ENCODE measurements around the gene TMTC4.
A peak's percentile ranks its signal among the peaks of the same experiment; 100 is the strongest.
"Not testable (repeated sequence)": the region's sequence is repeated elsewhere in the genome, so short reads cannot be mapped to it uniquely, and the experiment has no call there.

TMTC4 gene

DNA sequence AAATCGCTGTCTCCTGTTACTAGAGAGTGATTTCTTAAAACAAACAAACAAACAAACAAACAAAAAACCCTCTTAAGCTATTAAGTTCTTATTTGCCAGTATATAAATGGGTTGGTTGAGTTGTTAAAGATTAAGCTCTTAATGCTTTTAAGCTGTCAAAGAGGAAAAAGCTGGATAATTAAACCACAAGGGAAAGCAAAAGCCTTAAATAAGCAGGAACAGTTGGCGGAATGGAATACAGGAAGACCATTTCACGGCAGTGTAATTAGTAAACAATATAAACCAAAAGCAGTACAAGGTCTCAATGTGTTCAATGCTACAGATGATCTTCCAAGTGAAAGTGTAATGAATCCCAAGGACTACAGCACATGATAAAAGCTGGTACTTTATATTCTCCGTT, 53.8 kb downstream of the TMTC4 start:
- no peak for DNase-seq

DNA sequence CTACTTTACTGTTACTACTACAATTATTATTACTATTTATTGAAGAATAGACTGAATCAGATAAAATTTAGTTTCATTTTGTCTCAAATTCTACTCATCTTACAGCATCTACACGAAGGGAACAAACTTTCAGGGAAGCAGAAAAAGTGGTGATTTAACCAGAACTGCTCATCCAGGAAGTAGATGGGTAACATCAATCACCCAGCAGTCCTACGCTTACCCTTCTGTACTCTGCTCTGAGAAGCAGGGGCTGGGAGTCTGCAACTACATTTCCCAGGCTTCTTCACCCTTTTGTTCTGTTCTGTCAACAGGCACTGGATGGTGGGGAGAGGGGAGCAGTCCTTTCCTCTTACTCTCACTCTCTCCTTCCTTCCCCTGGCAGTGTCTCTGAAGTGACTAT, 54.7 kb downstream of the TMTC4 start:
- no peak for DNase-seq

DNA sequence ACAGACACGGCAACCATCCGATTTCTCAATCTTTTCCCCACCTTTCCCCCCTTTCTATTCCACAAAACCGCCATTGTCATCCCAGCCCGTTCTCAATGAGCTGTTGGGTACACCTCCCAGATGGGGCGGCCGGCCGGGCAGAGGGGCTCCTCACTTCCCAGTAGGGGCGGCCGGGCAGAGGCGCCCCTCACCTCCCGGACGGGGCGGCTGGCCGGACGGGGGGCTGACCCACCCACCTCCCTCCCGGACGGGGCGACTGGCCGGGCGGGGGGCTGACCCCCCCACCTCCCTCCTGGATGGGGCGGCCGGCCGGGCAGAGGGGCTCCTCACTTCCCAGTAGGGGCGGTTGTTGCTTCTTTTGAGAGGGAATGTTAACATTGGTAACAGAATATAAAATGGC, 55.7 kb downstream of the TMTC4 start:
- not testable (repeated sequence) for DNase-seq

DNA sequence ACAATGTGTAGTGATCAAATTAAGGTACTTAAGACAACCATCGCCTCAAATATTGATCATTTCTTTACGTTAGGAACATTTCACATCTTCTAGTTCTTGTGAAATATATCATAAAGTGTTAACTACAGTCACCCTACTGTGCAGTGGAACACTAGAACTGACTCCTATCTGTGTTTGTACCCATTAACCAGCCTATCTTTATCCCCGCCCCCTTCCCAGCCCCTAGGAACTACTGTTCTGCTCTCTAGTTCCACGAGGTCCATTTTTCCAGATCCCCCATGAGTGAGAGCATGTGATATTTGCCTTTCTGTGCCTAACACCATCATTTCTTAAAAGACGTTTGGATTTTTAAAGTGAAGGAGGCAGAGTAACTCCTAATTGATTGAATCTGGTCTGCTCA, 61.6 kb downstream of the TMTC4 start:
- no peak for DNase-seq

DNA sequence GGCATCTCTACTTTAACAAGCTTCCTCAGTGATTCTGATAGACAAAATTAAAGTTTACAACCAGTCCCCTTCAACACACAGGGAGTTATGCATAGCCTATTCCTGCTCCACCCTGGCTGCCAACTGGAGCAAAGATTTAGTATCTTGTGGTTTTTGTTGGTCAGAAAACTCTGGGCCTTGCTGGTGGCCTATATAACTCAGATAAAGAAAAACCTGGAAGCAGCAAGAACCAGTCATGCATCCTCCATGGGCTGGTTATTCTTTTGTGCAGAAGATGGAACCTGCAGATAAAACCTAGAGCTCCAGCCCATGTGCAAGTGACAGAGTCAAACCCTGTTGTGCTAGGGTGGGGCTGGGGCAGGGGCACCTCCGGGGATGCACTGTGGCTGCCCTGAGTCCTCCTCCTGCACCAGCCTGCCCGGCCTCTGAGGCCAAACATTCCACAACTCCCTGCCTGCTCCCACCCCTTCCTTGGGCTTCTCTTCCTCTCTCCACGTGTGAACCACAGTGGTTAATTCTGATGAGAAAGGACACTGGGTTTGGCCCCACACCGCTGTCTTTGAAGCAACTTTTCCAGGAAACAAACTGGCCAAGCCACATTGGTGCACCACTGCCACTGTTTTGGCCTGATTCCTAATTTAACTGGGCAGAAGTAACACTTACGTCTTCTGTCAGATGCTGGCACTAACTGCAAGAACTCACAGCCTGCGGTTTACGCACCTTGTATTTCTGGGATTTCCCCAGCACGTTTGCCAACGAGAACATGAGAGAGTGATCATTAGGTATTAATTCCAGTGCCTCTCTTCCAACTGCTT, 62.7 kb downstream of the TMTC4 start:
- no peak for DNase-seq

DNA sequence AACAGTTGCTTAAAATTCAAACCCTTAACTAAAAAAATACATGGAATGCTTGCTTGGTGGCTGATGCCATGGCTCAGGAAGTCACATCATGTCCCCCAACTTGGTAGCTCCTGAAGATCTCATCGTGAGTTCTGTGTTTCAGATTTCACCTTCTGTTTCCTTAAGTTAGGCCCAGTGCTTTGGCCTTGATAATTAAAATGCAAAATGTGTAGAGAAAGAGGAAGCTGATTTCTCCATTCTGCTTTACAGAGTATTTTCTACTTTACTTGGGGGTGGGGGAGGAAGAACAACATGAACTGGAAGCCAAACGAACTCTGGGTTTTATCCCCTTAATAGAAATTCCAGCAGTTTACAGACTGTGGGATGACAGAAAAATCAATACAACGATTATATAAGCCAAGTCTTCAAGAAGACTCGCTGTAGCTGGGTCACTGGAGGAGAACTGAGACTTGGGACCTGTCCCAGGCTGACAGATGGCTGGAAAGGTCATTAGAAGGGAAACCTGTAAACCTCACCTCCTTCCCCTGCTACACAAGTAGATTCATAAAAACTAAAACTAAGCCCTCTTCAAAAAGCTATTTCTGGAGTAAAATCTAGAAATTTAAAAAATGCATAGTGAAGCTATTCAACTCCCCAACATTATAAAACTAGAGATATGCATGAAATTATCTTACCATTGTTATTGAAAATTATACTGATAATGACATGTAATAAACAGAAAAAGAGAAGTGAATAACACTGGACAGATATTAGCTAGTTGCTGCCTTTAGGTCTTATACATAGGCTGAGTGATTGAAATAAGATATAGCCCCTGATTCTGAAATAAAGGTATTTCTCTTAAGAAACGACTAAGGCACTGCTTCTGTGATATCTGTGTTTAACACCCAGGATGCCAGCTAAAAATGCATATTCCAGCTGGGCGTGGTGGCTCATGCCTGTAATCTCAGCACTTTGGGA, 63.9 kb downstream of the TMTC4 start:
- DNase-seq, result no peak

DNA sequence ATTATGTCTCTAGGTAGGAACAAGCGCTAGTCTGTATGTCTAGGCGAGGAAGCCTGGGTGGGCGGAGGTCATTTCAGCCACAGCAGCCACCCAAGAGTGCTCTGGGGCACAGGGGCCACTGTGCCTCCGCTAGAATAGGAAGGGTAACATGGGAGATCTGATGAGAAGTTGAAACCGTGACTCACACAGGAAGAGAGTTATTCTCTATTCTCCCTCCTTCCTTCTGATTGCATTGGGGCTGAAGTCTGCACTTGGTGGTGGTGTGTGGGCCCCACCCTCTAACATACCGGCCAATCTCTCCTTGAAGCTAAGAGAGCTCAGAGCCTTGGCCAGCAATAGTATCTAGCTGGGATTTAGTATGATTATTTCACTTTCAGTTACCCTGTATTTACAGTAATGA, 65.7 kb downstream of the TMTC4 start:
- DNase-seq, result no peak

DNA sequence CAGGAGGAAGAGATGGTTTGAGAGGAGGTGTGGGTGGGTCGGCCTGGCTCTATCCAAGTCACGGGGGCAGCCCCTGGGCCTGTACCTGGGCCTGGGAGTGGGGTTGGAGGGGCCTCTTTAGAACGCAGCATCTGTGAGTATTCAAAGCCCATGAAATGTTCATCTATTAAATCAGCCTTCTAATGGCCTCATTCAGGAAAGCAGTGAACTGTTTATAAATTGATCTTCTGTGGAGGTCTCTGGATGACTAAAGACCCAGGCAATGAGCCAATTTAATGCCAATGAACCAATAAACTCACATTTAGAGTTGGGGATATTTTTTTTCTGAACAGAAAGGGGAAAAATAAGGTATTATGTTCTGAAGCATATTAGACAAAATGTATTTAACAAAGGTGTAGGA, 66.1 kb downstream of the TMTC4 start:
- DNase-seq, result no peak

DNA sequence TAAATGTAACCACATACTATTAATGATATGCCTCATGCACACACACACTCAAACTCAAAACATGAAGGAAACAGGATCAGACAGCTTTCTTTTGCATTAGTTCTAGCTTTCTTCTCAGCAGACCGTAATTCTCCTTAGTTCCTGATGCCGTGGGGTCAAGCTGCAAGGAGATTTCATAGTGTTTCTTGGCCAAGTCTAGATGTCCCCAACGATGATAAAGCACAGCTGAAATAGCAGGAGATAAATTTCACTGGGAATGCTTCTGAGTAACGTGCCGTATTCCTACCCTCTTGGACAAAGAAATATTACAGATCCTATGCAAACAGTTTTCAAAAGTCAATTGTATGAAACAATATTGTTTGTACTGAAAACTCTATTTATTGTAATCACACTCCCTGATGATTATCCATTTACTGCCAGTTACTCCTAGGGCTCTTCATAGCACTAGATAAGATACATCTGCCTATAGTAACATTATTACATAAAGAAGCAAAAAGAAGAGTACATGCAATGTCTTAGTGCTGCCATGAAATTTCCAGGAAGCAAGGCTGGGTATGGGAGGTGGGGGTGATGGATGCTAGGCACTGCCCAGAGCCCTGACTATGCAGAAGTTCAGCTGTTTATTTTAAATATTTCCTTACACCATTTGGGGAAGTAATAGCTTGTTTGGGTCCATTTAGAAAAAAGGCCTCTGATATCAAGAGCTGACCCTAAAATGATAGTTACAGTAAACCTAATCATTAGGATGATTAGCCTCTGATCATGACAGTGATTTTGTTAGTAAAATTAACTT, 69.5 kb downstream of the TMTC4 start:
- DNase-seq, result no peak

DNA sequence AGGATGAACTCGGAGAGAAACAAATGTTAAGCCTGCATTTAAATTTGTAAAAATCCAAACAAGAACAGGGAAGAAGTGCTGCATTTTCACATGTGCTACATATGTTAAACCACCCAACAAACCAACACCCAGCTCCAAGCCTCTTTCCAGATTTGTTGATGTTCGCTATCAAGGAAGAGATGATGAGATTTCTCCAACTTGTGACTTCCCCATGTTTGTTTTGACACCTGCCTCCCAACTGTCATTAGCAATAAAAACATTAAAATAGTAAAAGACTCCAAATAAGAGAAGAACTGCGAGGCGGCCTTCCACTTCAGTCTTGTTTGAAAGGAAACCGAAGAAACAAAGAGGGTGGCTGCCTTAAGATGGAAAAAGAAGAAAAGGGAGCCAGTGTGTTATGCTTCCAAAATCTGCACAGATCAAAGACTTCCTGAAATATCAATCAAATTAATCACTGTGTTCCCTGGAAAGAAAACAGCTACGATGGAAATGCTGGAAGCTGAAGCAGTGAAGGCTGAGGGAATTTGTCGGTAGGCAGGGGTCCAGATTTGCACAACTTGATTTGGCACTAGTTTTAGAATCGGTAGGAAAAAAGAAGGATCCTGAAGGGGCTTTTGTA, 72.0 kb downstream of the TMTC4 start:
- DNase-seq, result no peak

DNA sequence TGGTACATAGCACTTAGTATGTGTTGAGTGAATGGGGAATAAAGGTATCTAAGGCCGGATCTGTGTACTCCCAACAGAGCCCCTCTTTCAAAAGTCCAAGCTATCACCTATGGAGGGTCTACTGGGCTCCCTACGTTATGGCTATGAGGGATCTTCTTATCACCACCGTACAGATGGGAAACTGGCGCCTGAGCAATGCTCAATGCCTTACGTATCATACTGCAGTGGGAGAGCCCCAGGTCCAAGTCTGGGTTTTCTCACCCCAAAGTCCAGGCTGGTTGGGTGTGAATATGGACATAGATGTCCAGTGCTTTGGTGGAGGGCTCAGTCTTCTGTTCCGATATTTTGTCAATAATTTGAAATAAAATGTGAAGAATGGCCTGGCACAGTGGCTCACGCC, 72.9 kb downstream of the TMTC4 start:
- no peak for DNase-seq

DNA sequence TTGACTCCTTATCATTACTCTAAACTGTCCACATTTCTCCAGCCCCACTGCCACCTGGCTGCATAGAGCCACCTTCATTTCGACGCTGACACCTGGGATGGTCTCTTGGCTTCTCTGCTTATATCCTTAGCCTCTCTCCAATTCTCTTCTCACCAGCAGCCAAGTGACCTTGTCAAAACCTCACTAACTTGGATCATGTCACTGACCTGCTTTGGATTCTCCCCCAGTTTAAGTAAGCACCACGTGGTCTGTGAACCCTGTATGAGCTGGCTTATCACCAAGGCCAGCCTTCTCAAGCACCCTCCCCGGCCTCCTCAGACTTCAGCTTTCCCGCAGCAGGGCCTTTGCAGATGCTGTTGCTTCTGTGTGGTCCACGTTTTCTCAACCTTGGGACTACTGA, 73.7 kb downstream of the TMTC4 start:
- no peak for DNase-seq

DNA sequence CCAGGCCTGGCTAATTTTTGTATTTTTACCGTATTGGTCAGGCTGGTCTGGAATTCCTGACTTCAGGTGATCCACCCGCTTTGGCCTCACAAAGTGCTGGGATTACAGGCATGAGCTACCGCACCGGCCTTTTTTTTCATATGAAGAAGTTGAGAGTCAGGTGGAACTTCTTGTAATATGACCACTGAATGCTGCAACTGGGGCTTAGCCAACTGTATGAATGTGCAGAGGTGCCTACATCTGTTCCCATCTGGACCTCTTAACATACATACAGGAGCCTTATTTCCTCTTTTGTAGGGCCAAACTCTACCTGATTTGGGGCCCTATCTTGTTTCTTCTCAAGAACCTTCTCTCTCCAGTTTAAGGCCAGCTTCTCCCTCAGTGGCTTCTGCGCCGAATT, 74.1 kb downstream of the TMTC4 start:
- no peak for DNase-seq

DNA sequence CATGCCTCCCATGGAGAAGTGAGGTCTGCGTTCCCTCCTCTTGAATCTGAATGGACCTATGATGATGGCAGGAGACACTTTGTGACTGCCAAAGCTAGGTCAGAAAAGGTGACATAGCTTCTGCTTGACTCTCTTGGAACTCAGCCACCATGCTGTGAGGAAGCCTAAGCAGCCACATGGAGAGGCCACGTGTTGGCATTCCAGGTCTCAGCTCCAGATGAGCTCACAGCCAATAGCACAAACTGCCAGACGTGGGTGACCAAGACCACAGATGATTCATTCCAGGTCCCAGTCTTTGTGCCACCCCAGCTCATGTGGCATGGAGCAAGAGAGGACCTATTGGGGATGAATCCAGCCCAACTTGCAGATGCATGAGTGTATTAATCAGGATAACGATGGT, 77.3 kb downstream of the TMTC4 start:
- DNase-seq, result no peak

DNA sequence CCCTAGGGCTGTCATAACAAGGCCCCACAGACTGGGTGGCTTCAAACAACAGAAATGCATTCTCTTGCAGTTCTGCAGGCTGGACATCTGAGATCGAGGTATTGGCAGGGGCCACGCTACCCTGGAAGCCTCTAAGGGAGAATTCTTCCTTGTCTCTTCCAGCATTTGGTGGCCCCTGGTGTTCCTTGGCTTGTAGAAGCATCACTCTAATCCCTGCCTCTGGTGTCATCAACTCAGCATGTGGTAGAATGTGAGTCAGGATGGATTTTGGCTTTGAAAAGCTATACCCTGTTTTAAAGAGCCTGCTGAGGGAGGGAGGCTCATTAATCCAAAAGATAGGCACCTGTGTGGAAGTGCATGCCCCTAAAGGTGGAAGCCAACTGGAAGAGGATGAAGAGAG, 78.1 kb downstream of the TMTC4 start:
- DNase-seq, result no peak

DNA sequence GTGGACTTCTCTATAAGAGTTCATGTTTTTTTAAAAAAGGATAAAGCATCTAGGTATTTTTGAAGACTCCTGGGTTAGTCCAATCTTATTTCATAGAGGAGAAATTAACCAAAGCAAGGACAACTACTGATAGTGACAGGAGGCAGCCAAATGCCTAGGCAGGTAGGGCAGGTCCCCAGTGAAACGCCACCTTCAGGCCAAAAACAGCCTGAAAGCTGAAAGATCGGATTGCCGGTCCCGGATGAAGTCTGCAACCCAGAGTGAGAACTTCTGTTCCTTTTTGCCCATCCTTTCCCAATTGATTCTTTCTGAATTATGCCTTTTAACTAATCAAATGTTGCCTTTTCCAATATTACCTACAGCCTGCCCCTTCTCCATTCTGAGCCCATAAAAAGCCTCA, 79.9 kb downstream of the TMTC4 start:
- DNase-seq, result no peak

DNA sequence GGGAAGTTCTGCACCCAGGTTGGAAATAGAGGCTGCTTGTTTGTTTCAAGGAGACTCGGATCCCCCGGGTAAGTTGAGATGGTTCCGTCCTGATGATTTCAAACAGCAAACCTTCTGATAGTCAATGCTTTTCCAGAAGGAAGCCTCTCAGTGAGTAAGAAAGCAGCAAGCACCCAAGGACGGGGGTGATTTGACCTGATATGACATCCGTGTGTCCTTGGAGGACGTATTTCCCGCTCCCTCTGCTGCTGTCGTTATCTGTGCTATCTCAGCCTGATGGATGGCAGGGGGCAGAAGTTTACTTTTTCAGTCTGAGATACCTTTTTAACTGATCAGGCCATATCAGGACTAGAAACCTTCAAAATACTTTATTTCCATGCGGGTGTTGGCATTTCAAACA, 80.3 kb downstream of the TMTC4 start:
- DNase-seq, result no peak

DNA sequence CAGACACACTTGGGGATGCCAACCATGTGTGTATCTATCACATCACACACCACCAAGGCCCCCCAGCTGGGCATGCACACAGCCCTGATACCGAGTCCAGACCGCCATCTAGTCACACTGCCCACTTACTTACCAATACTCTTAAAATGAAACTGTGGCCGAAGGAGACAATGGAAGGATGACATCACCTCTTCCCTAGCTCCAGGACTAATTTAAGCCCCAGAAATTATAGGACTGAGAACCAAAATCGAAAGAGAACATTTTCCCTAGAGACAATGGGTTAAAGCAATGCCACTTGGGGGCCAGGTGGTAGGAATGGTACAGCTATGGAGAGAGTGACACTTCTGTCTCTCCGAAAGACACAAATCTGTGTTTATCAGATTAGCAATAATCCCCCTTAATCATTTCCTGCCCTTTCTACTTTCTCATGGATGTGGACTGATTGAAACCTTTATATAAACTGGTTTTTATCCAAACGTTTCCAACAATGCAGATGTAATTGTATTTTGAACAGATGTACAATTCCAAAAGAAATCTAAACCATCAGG, 85.3 kb downstream of the TMTC4 start:
- DNase-seq, result no peak

DNA sequence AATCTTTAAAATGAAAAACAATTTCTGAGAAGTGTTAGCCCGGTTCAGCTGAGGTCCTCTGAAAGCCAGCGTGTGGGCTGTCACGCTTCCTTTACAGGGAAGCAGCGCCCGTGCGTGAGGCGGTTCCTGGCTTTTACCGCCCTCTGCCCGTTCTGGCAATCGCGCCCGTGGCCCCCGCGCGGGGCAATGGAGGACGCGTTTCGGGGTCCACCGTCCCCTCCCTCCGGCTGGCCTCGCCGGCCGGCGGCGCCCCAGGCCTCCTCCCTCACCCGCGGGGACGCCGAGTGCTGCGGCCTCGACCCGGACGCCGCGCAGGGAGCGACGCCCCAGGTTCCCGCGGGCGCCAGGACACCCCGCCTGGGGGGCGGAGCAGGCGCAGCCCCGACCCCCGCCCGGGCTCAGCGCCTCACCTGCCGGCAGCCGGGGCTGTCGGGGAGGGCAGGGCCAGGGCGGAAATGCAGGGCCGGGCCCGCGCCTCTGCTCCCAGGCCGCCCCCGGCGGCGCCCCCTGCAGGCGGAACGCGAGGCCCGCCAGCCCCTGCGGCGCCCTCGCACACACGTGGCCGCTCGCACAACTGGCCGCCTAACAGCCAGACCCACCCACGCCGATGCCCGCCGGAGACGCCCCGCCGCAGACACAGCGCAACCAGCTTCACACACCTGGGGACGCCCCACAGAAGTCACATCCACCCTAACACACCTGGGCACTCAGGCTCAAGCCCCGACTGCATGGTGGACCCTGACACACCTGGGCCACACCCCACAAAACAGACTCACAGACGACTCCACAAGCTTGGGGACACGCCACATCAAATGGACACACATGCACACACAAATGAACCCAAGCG, 86.0 kb downstream of the TMTC4 start, which contains the start of gene GGACT:
Gene GGACT (minus strand): TSS at position 459 of the 847 bp plus-strand sequence. CDS start 56,198 bp downstream, outside the sequence.
- peak; percentile 72 for DNase-seq

DNA sequence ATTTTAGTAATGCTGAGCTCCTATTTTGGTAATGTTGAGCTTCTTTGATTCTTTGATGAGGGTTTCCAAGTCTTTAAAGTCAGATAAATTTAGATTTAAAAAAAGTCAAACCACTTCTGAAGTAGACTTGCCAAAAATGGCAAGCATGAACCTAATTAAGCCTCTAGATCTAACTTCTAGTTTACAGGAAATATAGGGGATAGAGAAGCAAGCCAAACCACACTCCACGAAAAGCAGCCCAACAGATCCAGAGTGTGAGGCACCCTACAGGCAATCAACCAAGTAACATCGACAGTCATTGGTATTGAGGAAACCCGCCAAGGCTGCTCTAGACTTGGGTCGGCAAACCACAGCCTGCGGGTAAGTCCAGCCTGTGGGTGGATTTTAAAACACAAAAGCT, 89.7 kb downstream of the TMTC4 start:
- DNase-seq, result no peak

DNA sequence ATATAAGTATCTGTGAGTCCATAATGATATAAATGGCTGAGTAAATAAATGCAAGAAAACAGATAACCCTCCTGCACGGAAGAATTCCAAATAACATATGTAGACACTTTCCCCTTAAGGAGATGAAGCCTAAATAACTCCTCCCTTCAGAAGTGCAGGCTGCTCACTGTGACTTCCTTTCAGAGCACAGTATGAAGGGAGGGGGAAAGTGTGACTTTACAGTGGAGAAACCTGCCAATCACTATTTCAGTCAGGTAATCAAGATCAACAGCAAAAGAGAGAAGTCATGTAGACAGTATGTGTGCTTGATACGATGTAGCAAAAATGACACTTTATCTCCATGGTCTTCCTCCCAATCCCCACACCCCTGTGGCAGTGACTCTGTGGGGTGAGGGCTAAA, 93.1 kb downstream of the TMTC4 start:
- no peak for DNase-seq
